ENCODE data around the gene LYZL4. TPM values are rescaled to one million over a fixed set of nuclear protein-coding genes. Genes with fewer than 3 reads are reported as not detected.

LYZL4 gene
- polyA plus RNA-seq, 1 donor from 2014 or later = not detected

- no peak overlapping the region for H3K9ac ChIP-seq (ENCODE audit: low read length)
- H3K27ac ChIP-seq (ENCODE audit: low read length) = no peak overlapping the region
- H3F3A ChIP-seq (ENCODE audit: insufficient read depth, low read length, poor library complexity, severe bottlenecking) = no peaks in the 10 kb centered on the region
- H3K4me2 ChIP-seq (ENCODE audit: low read length) = no peak overlapping the region
- no peaks in the 10 kb centered on the region for H4K20me1 ChIP-seq (ENCODE audit: insufficient read depth)
- H3K79me2 ChIP-seq (replicated peaks; ENCODE audit: insufficient read depth, low read length) = no peaks in the 10 kb centered on the region
- H2AFZ ChIP-seq (ENCODE audit: low read depth, low read length) = no peak overlapping the region
- TF ChIP-seq RAD21 (conservative IDR thresholded peaks at IDR 0.05) (no peak), MXI1 (conservative IDR thresholded peaks at IDR 0.05; ENCODE audit: poor library complexity, severe bottlenecking) (no peak), EZH2 (IDR thresholded peaks at IDR 0.05; ENCODE audit: borderline replicate concordance, insufficient read depth, low read length, poor library complexity, severe bottlenecking) (no peak), TAF1 (IDR thresholded peaks at IDR 0.05; ENCODE audit: low read depth) (no peak), SMC3 (conservative IDR thresholded peaks at IDR 0.05; ENCODE audit: poor library complexity) (no peak), POLR2AphosphoS5 (IDR thresholded peaks at IDR 0.05) (no peak), CTCF (IDR thresholded peaks at IDR 0.05; ENCODE audit: poor library complexity, severe bottlenecking) (no peak), EP300 (conservative IDR thresholded peaks at IDR 0.05; ENCODE audit: poor library complexity, severe bottlenecking) (no peak)
- TF ChIP-seq, protein P1, sequence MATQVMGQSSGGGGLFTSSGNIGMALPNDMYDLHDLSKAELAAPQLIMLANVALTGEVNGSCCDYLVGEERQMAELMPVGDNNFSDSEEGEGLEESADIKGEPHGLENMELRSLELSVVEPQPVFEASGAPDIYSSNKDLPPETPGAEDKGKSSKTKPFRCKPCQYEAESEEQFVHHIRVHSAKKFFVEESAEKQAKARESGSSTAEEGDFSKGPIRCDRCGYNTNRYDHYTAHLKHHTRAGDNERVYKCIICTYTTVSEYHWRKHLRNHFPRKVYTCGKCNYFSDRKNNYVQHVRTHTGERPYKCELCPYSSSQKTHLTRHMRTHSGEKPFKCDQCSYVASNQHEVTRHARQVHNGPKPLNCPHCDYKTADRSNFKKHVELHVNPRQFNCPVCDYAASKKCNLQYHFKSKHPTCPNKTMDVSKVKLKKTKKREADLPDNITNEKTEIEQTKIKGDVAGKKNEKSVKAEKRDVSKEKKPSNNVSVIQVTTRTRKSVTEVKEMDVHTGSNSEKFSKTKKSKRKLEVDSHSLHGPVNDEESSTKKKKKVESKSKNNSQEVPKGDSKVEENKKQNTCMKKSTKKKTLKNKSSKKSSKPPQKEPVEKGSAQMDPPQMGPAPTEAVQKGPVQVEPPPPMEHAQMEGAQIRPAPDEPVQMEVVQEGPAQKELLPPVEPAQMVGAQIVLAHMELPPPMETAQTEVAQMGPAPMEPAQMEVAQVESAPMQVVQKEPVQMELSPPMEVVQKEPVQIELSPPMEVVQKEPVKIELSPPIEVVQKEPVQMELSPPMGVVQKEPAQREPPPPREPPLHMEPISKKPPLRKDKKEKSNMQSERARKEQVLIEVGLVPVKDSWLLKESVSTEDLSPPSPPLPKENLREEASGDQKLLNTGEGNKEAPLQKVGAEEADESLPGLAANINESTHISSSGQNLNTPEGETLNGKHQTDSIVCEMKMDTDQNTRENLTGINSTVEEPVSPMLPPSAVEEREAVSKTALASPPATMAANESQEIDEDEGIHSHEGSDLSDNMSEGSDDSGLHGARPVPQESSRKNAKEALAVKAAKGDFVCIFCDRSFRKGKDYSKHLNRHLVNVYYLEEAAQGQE (IDR thresholded peaks at IDR 0.05; ENCODE audit: borderline replicate concordance) = no peak
- H3K36me3 ChIP-seq (ENCODE audit: insufficient read depth, low read length) = no peaks in the 10 kb centered on the region
- no peaks in the 10 kb centered on the region for H3K27me3 ChIP-seq (ENCODE audit: insufficient read depth, low read depth, low read length)
- no peaks in the 10 kb centered on the region for H3K9me2 ChIP-seq (ENCODE audit: insufficient read depth, low read length)
- H3K4me3 ChIP-seq (ENCODE audit: low read length) = no peak overlapping the region
- H3K9me3 ChIP-seq (ENCODE audit: low read length) = peaks cover 3% of the 10 kb centered on the region
Measured at GRCh38 chr3:42434777-42435380, 24.5 kb upstream of the LYZL4 start.

DNA sequence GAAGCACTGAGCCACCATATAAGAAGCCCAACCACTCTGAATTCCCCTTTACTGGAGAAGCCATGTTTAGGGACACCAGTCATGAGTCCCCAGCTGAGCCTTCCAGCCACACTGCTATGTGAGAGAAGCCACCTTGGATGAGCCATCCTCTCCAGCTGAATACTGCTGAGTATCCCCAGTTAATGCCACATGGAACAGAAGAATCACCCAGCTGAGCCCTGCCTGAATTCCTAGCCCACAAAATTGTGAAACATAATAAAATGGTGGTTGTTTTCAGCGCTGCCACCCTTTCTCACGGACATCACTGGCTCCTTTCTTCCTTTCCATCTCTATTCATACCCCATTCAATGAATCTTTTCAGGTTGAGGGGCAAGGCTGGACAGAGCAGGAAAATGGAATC lies 22.1 kb upstream of the LYZL4 start:
- H3K27ac ChIP-seq (ENCODE audit: low read length) = no peak overlapping the region

More for the DNA sequence above, 22.1 kb upstream of the LYZL4 start:
- no peak overlapping the region for H3K4me2 ChIP-seq (ENCODE audit: low read length)
- H3K79me2 ChIP-seq (replicated peaks; ENCODE audit: insufficient read depth, low read length) = no peaks in the 10 kb centered on the region
- TF ChIP-seq EP300 (conservative IDR thresholded peaks at IDR 0.05; ENCODE audit: poor library complexity, severe bottlenecking) (no peak), TAF1 (IDR thresholded peaks at IDR 0.05; ENCODE audit: low read depth) (no peak), CTCF (IDR thresholded peaks at IDR 0.05; ENCODE audit: poor library complexity, severe bottlenecking) (no peak), POLR2AphosphoS5 (IDR thresholded peaks at IDR 0.05) (no peak), RAD21 (conservative IDR thresholded peaks at IDR 0.05) (no peak), SMC3 (conservative IDR thresholded peaks at IDR 0.05; ENCODE audit: poor library complexity) (no peak), MXI1 (conservative IDR thresholded peaks at IDR 0.05; ENCODE audit: poor library complexity, severe bottlenecking) (no peak), EZH2 (IDR thresholded peaks at IDR 0.05; ENCODE audit: borderline replicate concordance, insufficient read depth, low read length, poor library complexity, severe bottlenecking) (no peak)
- TF ChIP-seq, protein P1 (IDR thresholded peaks at IDR 0.05; ENCODE audit: borderline replicate concordance) = no peak
- no peak overlapping the region for H3K4me3 ChIP-seq (ENCODE audit: low read length)
- H3K36me3 ChIP-seq (ENCODE audit: insufficient read depth, low read length) = no peaks in the 10 kb centered on the region
- H3K9me3 ChIP-seq (ENCODE audit: low read length) = peaks cover 3% of the 10 kb centered on the region
- no peaks in the 10 kb centered on the region for H3K27me3 ChIP-seq (ENCODE audit: insufficient read depth, low read depth, low read length)
- no peaks in the 10 kb centered on the region for H3F3A ChIP-seq (ENCODE audit: insufficient read depth, low read length, poor library complexity, severe bottlenecking)
- no peak overlapping the region for H3K9ac ChIP-seq (ENCODE audit: low read length)
- H3K9me2 ChIP-seq (ENCODE audit: insufficient read depth, low read length) = no peaks in the 10 kb centered on the region
- no peak overlapping the region for H2AFZ ChIP-seq (ENCODE audit: low read depth, low read length)
- no peaks in the 10 kb centered on the region for H4K20me1 ChIP-seq (ENCODE audit: insufficient read depth)
